Caki2 (cell line): Measurements from ENCODE around the gene KCNF1. TPM values are rescaled to one million over a fixed set of nuclear protein-coding genes. Genes with fewer than 3 reads are reported as not detected.
A peak's percentile ranks its signal among the peaks of the same experiment; 100 is the strongest.

Source experiments
- DNase-seq: peaks from one replicate; pipeline ENCODE4 v3.0.0-alpha.2; 2015; ENCODE audit warnings: low read depth
- in situ Hi-C: cut with HindIII; loops from 2 replicates; pipeline ENCODE4 v1.10.0; 2016; ENCODE audit warnings: low sequenced_read_pairs, low pct_unique_long_range_greater_than_20kb, mixed read lengths
- total RNA-seq: library from RNA; depleted of rRNA; stranded (reverse); fragments of >200 nt; shearing (Covaris generic); gene quantifications from 2 replicates; pipeline ENCODE4 v1.2.3, GENCODE V29; 2014; ENCODE audit warnings: low replicate concordance

Gene KCNF1
- total RNA-seq, 1 experiment from 2014 or later: 0.17 TPM

DNA sequence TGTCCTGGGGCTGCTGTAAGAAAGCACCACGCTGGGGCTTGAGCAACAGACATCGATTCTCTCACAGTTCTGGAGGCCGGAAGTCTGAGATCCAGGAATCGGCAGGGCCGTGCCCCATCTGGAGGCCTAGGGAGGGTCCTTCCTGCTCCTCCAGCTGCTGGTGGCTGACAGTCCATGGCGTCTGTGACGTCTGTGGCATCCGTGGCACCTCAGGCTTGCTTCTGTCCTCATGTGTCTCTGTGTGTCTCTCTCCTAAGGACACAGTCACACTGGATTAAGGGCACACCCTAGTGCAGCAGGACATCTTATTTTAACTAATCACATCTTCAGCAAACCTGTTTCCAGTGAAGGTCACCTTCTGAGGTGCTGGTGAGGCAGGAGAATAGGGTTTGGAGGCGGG, 32.6 kb upstream of the KCNF1 start:
- no peak for DNase-seq
- in situ Hi-C loops: no loop called here

DNA sequence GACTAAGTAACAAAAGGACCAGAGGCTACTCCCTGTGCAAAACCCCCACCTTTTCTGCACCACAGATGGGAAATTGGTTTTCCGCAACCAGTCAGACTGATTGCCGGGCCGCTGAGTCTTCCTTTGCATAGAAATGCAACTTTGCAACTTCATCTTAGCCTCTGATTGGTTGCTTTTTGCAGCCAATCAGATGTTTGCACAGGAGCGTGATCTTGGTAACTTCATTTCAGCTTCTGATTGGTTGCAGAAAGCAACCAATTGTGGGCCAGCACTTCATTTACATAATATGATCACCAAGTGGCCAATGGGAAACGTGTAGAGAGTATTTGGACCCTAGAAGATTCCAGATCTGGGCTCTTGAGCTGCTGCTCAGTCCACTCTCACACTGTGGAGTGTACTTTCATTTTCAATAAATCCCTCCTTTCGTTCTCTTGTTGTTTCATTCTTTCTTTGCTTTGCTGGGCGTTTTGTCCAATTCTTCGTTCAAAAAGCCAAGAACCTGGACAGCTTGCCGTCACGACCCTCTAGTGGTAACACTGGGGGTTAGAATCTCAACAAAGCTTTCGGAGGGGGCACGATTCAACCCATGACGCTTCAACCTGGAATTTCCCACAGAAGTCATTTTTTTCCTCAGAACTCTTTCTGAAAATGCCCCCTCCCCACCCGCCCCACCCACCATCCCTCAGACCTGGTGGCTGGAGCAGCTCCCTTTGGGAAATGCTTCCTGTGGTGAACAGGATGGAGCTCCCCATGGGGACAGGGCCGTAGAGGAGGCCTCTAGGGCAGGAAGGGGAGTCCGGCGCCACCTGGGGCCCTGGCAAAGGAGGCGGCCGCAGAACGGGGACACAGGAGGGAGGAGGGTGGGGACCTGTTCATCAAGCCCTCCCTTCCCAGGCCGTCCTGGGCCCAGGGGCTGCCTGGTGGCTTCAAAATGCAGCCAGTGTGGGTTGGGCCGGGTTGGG, 31.8 kb upstream of the KCNF1 start:
- in situ Hi-C loops: no loop called here
- DNase-seq: no peak

DNA sequence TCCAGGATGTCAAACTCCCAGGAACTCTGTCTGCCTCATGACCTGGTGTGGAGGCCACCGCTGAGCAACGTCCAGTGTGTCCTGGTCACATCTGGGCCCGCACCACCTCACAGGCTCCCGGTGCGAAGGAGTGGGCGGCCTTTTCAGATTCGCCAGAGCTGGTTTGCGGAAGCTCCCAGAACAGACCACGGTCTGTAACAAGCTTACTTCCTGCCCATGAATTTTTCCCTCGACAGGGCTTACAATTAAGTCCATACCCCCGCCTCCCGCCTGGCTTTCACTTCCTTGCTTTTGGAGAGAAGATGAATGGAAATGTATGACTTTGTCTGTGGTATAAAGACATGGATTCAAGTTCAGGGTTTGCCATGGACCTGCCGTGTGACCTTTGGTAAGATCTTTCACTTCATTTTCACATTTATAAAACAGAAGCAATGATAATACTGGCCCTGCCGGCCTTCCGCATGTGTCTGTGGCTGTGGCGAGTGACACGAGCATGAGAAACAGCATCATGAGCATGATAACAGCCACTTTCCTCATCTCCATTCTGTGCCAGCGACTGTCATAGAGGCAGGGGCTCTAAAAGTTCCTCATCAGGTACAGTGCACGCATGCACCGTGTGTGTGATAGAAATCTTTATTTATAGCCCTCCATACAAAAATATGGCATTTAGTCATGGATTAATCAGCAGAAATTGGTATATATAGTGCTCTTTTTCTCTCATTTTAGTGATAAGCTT, 31.0 kb upstream of the KCNF1 start:
- in situ Hi-C loops: no loop called here
- DNase-seq: no peak

DNA sequence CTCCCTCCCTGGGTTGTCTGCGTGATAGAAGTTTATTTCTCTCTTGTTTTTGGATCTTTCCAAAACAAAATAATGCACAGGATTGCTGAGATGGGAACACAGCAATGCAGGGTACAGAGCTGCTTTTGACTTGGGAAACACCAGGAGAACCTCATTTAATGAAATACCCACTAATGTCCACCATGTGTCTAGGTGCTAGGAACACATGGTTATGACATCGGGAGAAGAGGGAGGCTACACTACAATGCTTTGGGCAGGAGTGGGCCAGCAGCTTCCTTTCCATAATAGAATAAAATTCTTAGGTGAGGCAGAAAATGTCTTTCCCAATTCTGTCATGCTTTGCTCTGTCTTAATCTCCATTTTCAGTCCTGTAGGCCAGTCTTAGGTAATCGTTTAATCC, 29.2 kb upstream of the KCNF1 start:
- in situ Hi-C loops: no loop called here

DNA sequence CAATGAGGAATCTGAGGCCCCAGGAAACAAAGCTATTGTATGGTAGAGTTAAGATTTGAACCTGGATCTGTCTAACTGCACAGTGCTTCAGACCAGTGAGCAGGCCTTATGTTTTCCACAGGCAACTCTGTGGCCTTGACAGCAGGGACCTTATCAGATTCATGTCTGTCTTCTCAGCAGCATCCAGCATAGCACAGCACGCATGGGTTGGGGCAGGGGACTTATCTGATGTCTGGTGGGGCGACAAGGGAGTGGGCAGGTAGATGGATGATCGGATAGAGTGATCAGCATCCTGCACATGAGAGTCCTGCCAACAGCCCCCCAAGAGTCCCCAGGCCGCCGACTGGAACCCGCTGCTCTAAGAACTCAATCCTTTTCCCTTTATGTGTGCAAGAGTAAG, 28.7 kb upstream of the KCNF1 start:
- in situ Hi-C loops: no loop called here
- DNase-seq: no peak

More for the DNA sequence above, 29.2 kb upstream of the KCNF1 start:
- DNase-seq: no peak

DNA sequence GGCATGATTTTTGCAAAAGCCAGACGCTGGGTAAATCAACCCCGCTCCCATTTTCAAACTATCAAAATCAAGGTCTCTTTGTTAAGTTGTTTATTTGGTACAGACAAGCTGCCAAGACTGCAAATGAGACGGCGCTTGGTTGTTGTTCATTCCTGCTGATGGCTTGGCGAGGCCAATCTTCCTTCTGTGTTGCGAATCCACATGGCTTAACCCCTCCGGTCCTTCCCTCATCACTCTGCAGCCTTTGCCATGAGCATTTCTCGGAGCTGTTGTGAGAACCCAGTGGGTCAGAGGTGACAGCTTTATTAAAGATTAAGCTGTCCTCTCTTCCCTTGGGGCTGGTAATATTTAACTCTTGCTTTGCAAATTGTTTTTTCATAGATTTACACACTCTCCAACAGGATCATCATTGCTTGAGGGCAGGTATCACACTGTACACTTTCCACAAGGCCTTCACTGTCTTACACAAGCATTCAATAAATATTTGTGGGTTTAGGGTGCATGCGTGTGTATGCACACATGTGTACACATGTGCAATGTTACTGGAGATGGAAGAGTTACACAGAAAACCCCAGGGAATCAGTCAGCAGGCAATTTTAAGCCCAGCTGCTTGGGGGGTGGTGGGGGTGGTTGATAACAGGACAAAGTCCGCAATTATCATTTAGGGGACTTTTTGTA, 27.8 kb upstream of the KCNF1 start:
- in situ Hi-C loops: no loop called here
- DNase-seq: peak; percentile 15

DNA sequence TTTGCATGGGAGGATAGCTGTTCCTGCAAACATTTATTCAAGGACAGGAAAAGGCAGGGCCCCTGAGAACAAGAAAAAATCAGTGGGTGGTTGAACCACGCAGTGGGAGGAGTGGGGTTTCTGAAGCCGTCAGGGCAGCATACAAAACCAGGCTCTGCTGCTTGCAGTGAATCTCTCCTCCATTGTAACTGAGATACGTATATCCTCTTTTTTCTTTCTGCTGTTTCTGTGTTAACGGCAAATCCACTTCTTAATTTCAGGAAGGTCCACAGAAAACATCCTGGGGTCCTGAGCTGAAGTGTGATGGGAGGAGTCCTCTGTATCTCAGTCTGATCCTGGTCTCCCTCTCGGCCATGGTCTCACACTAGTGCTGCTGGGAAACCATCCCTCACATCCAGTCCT, 27.2 kb upstream of the KCNF1 start:
- DNase-seq: no peak
- in situ Hi-C loops: no loop called here

DNA sequence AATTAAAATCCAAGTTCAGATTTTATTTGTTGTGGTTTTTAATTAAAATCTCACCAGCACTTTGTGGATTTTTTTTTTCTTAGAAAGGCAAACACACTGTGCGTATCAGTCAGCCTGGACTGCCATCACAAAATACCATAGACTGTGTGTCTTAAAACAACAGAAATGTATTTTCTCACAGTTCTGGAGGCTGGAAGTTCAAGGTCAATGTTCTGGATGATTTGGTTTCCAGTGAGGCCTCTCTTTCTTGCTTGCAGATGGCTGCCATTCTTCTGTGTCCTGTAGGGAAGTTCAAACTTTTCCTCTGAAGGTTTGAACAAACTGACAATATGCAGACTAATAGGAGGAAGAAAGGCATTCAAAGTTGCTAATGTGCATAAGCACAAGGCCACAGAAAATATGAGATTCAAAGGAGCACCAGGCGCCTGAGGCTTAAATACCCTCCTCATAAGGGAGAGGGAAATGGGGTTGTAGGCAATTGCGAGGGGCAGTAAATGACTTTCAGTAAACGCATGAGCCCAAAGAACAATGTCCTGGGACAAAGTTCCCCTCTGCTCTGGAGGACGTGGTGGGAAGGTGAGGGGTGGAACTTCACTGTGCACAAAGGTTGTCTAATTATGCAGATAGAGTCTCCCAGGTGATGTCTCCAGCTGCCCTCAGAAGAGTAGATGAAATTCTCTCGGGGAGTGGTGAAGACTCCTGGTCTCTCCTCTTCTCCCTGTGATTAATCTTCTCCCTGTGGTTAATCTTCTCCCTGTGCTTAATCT, 26.5 kb upstream of the KCNF1 start:
- no peak for DNase-seq
- in situ Hi-C loops: no loop called here

DNA sequence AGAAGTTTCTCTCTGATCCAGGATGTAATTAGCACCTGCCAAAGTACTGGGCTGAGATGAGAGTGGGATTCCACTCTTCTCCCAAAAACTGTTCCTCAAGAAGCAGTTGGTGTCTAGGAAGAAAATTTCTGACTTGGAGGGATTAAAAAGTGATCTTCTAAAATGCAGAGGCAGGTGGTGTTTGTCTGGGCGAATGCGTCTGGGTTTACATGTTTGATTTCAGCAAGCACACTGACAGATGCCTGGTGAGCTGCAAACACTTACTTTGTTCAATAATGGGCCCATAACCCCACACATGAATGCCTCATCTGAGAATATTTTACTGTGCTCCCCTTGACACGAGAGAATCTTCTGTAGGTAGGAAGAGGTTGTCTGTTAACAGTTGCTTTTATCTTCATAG, 24.3 kb upstream of the KCNF1 start:
- in situ Hi-C loops: no loop called here
- no peak for DNase-seq

DNA sequence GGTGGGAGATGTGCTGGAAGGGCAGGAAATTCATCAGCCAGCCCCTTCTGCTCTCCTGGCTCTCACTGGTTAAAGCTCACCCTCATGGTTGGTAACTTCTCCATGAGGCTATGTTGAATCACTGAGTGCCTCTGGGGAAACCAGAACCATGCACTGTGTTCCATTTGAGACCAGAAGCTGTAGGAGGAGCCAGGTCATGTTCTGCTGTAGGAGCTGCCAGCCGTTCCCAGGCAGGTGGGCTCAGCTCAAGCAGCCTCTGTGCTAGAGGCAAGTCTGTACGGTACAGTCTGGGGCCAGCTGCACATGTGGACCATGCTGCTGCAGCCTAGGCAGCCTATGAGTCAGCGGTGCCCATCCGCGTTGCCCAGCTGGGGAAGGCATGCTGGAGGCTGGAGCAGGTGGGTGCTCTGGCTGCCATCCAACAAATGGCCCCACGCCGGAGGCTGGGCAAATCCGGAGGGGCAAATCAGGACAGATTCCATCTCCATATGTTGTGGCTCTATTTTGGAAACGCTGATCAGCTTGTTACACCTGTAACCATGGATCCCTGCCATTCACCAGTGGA, 22.0 kb upstream of the KCNF1 start:
- no peak for DNase-seq
- in situ Hi-C loops: no loop called here

DNA sequence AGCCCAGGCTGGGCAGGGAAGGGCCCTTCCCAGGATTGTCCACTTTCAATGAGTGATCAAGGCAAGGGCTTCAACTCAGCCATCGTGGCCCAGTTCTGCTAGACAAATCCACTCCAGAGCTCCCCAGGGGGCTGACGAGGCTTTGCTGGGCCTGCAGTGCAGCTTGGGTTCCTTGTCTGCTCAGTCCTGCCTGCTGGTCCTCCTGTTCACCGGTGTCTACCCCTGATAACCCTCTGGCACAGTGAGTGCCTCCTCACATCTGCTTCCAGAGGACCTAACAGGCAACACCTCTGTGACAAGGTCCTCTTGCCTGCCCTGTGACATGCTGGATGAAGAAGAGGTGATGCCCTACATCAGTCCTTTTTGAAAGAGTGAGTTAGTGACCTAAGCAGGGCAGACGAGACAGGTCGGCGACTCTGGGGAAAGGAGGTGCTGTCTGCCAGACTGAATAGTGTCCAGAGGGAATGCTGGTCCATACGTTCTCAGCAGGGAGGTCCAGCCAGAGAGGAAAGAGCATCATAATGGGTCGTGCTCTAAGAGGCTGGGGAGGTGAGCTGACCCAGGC, 20.9 kb upstream of the KCNF1 start:
- in situ Hi-C loops: no loop called here
- no peak for DNase-seq

DNA sequence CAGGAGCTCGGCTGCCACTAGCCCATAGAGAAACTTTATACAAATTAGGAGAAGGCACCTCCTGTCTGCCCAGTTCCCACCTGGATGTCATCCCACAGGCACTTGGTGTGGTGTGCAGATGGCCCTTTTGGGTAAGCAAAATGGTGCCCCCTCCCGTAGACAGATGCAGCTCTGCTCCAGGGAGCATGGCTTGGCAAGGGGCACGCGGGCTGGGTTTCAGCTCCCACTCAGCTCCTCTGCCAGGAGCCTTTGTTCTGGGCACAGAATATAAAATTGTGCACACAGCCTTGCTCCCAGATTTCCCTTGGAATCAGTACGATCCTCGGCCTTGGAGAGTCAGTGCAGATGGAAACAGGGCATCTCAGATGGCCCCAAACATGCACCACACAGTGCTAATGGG, 20.3 kb upstream of the KCNF1 start:
- in situ Hi-C loops: no loop called here
- DNase-seq: no peak

DNA sequence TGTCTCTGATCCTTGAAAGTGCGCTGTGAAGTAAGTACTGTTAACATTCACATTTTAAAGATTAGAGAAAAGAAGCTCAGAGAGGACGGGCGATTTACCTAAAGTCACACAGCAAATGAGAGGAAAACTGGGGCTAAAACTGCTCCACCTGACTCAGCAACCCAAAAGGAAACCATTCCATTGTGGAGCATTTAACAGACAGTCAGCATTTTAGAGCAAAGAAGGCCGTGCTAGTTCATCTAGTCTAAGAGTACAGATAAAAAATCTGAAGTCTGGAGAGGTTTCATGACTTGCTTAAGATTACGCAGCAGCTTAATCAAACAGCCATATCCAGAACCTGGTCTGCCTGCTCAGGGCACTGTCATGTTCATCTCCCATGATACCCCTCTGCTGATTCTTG, 19.9 kb upstream of the KCNF1 start:
- DNase-seq: no peak
- in situ Hi-C loops: no loop called here

DNA sequence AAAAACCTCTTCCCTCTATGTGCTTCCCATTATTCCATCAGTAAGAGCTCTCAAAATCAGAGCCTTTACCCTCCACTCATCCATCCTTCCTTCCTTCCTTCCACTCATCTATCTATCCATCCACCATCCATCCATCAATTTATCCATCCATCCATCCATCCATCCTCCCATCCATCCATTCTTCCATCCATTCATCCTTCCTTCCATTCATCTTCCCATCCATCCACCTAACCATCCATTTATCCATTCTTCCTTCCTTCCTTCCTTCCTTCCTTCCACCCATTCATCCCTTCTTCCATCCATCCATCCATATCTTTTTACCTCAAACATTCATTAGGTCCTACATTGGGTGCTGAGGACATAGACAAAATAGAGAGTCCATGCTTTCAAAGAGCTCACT, 19.4 kb upstream of the KCNF1 start:
- DNase-seq: no peak
- in situ Hi-C loops: no loop called here

DNA sequence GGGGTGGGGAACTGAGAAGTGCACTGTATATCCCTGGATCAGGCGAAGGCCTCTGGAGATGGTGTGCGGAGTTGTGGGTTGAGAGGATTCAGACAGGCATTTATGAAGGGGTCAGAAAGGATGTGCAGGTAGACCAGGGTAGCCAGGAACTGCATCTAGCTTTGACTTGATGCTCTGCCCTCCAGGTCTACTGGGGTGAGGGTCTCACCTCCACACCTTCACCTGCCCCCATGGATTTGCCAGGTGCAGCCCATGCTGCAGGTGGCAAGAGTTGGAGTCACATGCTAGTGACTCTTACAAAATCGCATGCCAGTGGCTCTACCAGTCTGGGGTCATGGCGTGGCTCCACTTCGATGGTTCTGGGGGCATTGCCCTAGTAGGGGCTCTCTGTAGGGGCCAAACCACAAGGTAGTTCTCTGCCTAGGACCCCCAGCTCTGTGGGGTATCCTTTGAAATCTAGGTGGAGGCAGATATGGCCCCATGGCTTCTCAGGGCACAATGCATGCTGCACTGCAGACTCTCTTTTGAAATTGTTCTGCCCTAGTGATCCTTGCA, 18.9 kb upstream of the KCNF1 start:
- in situ Hi-C loops: no loop called here
- DNase-seq: no peak

DNA sequence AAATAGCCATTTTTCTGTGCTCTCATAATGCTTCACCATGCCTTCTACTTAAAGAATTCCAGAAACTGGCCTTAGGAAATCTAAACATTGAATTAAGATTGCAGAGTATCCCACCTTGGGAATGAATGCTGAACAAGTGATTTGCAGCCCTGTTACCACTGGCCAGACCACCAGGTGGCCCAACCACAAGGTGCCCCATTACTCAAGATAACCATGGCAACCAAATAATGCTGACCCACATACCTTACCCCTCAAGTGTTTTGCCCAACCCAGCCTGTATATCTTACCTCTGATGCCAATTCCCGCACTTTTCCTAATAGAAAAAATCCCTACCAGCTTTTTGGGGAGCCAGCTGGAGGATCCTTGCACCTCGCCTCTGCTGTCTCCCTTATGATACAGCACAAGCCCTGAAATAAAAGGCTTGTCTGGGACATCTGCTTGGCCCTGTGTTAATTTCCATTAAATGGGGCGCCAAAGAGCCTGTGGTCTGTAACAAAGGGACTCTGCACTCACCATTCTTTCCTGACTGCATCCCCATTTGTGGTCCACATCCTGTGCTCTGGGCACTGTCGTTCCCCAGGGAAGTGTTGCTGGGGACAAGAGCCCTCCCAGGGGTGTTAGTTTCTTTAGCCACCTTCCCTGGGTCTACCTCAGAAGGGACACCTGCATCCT, 17.3 kb upstream of the KCNF1 start:
- in situ Hi-C loops: no loop called here
- DNase-seq: no peak

DNA sequence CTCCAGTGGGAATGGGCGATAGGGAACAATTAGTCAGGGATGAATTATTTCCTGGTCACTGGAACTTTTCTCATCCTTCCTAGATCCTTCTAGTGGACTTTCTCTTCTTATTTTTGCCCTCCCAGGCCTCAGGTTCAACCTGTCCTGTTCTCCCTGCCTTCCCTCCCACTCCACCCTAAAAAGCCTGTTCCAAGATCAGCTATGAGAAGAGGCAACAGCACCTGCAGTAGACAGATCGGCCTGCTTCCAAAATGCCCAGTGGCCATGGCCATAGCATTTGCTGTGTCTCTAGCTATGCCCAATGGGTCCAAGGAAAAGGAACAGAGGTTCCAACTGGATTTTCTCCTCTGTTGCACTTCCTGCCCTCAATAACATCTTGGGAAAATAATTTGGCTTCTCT, 16.5 kb upstream of the KCNF1 start:
- no peak for DNase-seq
- in situ Hi-C loops: no loop called here
